ENCODE measurements around the gene MS4A4A. TPM values are rescaled to one million over a fixed set of nuclear protein-coding genes. Genes with fewer than 3 reads are reported as not detected.
"Not testable (repeated sequence)": the region's sequence is repeated elsewhere in the genome, so short reads cannot be mapped to it uniquely, and the experiment has no call there.

Gene MS4A4A
- total RNA-seq, 4 donors from 2014 or later = 27.8 to 55.8 (median 38.3) TPM

GRCh38 chr11:60301178-60301577 lies 20.7 kb downstream of the MS4A4A start:
- Histone ChIP-seq H3K9me3 (no peaks in the 10 kb centered on the region), H3K27me3 (no peaks in the 10 kb centered on the region), H3K36me3 (no peaks in the 10 kb centered on the region), H3K4me1 (no peaks in the 10 kb centered on the region), H3K4me3 (no peak overlapping the region), H3K27ac (no peak overlapping the region)
- no peak for DNase-seq (ENCODE audit: low spot score in 2 of 2)
- no peak for TF ChIP-seq POLR2A (IDR thresholded peaks at IDR 0.05)
- TF ChIP-seq EP300 (IDR thresholded peaks at IDR 0.05) = no peak
- TF ChIP-seq CTCF (IDR thresholded peaks at IDR 0.05) = no peak
- WGBS, 2 donors = 83 to 87% methylated on average over 3 of the region's 3 CpGs

DNA sequence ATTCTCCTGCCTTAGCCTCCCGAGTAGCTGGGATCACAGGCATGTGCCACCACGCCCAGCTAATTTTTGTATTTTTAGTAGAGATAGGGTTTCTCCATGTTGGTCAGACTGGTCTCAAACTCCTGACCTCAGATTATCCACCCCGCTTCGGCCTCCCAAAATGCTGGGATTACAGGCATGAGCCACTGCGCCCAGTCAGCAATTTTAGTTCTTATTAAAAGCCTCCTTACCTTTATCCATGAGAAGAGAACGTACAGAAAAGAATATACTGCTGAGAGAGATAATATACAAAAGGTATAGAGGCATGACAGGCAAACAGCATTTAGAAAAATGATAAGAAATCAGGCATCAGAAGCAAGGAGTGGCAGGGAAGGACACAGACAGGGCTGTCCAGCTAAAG lies 21.4 kb downstream of the MS4A4A start:
- H3K4me1 ChIP-seq; H3K36me3 ChIP-seq; H3K27me3 ChIP-seq; H3K27ac ChIP-seq; DNase-seq (ENCODE audit: low spot score in 2 of 2); H3K9me3 ChIP-seq; H3K4me3 ChIP-seq: not testable (repeated sequence)
- WGBS, 2 donors = 86 to 91% methylated on average over 6 of the region's 6 CpGs

- H3K4me3 ChIP-seq = no peak overlapping the region
- no peaks in the 10 kb centered on the region for H3K9me3 ChIP-seq
- DNase-seq (ENCODE audit: low spot score in 2 of 2) = no peak
- no peaks in the 10 kb centered on the region for H3K27me3 ChIP-seq
- H3K36me3 ChIP-seq = no peaks in the 10 kb centered on the region
- no peaks in the 10 kb centered on the region for H3K4me1 ChIP-seq
- H3K27ac ChIP-seq = no peak overlapping the region
- TF ChIP-seq POLR2A (IDR thresholded peaks at IDR 0.05) (no peak), CTCF (IDR thresholded peaks at IDR 0.05) (no peak), EP300 (IDR thresholded peaks at IDR 0.05) (no peak)
- 85 to 88% methylated on average over 5 of the region's 5 CpGs for WGBS, 2 donors
These were observed 23.2 kb downstream of the MS4A4A start for GRCh38 chr11:60303661-60304060.

GRCh38 chr11:60305906-60306619 lies 25.6 kb downstream of the MS4A4A start:
- Histone ChIP-seq H3K4me1 (no peaks in the 10 kb centered on the region), H3K36me3 (no peaks in the 10 kb centered on the region), H3K4me3 (no peak overlapping the region), H3K9me3 (no peaks in the 10 kb centered on the region), H3K27me3 (no peaks in the 10 kb centered on the region), H3K27ac (no peak overlapping the region)
- TF ChIP-seq CTCF (IDR thresholded peaks at IDR 0.05) (no peak), POLR2A (IDR thresholded peaks at IDR 0.05) (no peak), EP300 (IDR thresholded peaks at IDR 0.05) (no peak)
- DNase-seq (ENCODE audit: low spot score in 2 of 2) = no peak
- 70 to 76% methylated on average over 3 of the region's 3 CpGs for WGBS, 2 donors

DNA sequence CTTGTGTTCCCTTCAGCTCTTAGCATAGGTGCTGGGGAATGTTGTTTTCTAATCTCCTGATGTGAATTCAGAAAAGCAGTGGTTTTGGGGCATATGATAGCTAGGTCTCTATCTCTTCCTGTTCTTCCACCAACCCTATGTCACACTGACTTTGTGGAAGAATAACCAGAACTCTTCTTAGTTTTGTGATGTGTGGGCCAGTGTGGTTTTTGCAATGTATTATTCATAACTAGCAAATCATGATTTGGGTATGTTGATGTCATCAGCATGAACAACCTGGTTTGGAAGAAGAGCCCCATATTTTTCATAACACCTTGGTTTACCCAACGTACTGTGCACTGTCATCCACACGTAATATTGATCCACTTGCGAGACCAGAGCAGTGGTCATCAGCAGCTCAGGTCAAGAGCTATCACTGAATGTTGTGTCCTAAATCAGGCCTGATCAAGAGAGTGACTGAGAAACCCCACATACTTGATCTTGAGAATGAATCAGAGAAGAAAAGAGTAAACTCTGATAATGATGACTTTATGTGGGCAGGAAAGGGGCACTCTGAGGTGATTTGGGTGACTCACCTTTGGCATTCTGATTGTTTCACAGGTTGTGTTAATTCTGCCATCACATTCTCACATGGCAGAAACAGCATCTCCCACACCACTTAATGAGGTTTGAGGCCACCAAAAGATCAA lies 27.2 kb downstream of the MS4A4A start:
- WGBS, 2 donors = 83 to 89% methylated on average over 3 of the region's 3 CpGs
- no peaks in the 10 kb centered on the region for H3K4me1 ChIP-seq
- H3K36me3 ChIP-seq = no peaks in the 10 kb centered on the region
- TF ChIP-seq POLR2A (IDR thresholded peaks at IDR 0.05) (no peak), EP300 (IDR thresholded peaks at IDR 0.05) (no peak), CTCF (IDR thresholded peaks at IDR 0.05) (no peak)
- no peaks in the 10 kb centered on the region for H3K9me3 ChIP-seq
- no peak overlapping the region for H3K27ac ChIP-seq
- H3K4me3 ChIP-seq = no peak overlapping the region
- H3K27me3 ChIP-seq = no peaks in the 10 kb centered on the region
- DNase-seq (ENCODE audit: low spot score in 2 of 2) = no peak

Data from tibial nerve (tissue), 4 donors.